Heart right ventricle (tissue), 16 donors: ENCODE measurements around the gene CNTN5. TPM values are rescaled to one million over a fixed set of nuclear protein-coding genes. Genes with fewer than 3 reads are reported as not detected.

Source experiments
- ATAC-seq, 8 donors: fragments of 200-7000 bp; cut with Tn5 transposase; one replicate each; pipeline ENCODE4 v1.9.1; 2020; ENCODE audit warnings: mild to moderate bottlenecking in 8 of 8, moderate library complexity in 8 of 8, moderate number of reproducible peaks in 1 of 8
- DNase-seq, 2 donors: peaks; one replicate each; pipeline ENCODE4 v3.0.0-alpha.2; 2020
- H3K27ac ChIP-seq, 10 donors: fragments of 200-600 bp; sonication (generic) in 2 of 10; one replicate each; pipeline versions ENCODE4 v1.5.0 to v1.8.0; 2020 to 2022; ENCODE audit warnings: mild to moderate bottlenecking in 3 of 10
- H3K27me3 ChIP-seq, 7 donors: fragments of 200-600 bp; one replicate each; pipeline ENCODE4 v1.8.0; 2021 to 2022; ENCODE audit warnings: mild to moderate bottlenecking in 2 of 7
- H3K36me3 ChIP-seq, 9 donors: fragments of 200-600 bp; sonication (generic) in 1 of 9; one replicate each; pipeline versions ENCODE4 v1.5.0 to v1.8.0; 2020 to 2022; ENCODE audit warnings: mild to moderate bottlenecking in 2 of 9
- H3K4me1 ChIP-seq, 9 donors: fragments of 200-600 bp; sonication (generic) in 1 of 9; one replicate each; pipeline versions ENCODE4 v1.5.0 to v1.8.0; 2020 to 2022; ENCODE audit warnings: mild to moderate bottlenecking in 4 of 9
- H3K4me3 ChIP-seq, 10 donors: fragments of 200-600 bp; sonication (generic) in 2 of 10; one replicate each; pipeline versions ENCODE4 v1.5.0 to v1.8.0; 2020 to 2022; ENCODE audit warnings: mild to moderate bottlenecking in 7 of 10, moderate library complexity in 2 of 10
- H3K9me3 ChIP-seq, 11 donors: fragments of 200-600 bp in 10 of 11; sonication (generic) in 2 of 11; one replicate each; pipeline versions ENCODE4 v1.5.0 to v1.8.0; 2013 to 2022; ENCODE audit warnings: mild to moderate bottlenecking in 2 of 11, control low read depth in 1 of 11, moderate library complexity in 1 of 11
- WGBS, 2 donors: extraction: QIAGEN DNeasy Blood & Tissue Kit; methylation state at CpG; one replicate each; pipeline ENCODE4 v1.1.7; 2013; ENCODE audit warnings: inconsistent platforms in 1 of 2; 5-methylcytosine and 5-hydroxymethylcytosine counted together
- intact Hi-C, 10 donors: fragments of 100-400 bp; cut with DNase I; formaldehyde crosslinking; loops; one replicate each; pipeline versions ENCODE4 v1.11.1 to v1.14.2; 2022
- polyA plus RNA-seq, 2 donors: library from polyadenylated mRNA; stranded (reverse); fragments of 200-250 nt; gene quantifications; one replicate each; pipeline ENCODE4 v1.2.3, GENCODE V29; 2013
- total RNA-seq, 10 donors: library from RNA; stranded (reverse); fragmentation: NEBNext Ultra II Directional in 3 of 10; extraction: Animal tissue kit (Norgen Biotek cat#: 25700) in 3 of 10; gene quantifications; one replicate each; pipeline versions ENCODE4 v1.2.1 to v1.2.4, GENCODE V29; 2021 to 2023
- TF ChIP-seq, protein P1 (sequence below), 9 donors: fragments of 200-600 bp; sonication (generic) in 2 of 9; IDR thresholded peaks; one replicate each; pipeline versions ENCODE4 v1.5.0 to v1.8.0; 2021 to 2022; ENCODE audit warnings: antibody characterized with exemption in 9 of 9, mild to moderate bottlenecking in 5 of 9, moderate library complexity in 1 of 9
- donor health status: Arrhythmogenic right ventricular cardiomyopathy.
- donor health status: ischemic (EF 13 %, LVEDD 7.1; RV severe dilation, severe dysfunction).
- donor health status: healthy with polysubstance abuse.
- donor health status: DM: no; HTN: yes; CAD: no.
- donor health status: DM: no; HTN: no; CAD: no.
- donor health status: ischemic (EF 25% LVEDD 6.9; RV normal size, moderate dysfunction).
- donor health status: ischemic (EF 25% LVEDD 5.7; RV mildly dilated, moderate dysfunction).
- donor health status: healthy.
- donor health status: DM: yes; HTN: yes; CAD: no.
- donor health status: Ischemic cardiomyopathy.
- donor health status: ischemic (EF 35%, LVEDD 5.7; RV mildly dilated, moderate dysfunction).
- donor health status: nonischemic (EF 11% LVEDD 7.7; RV severe dilation, severe dysfunction).
- donor health status: DM: yes; HTN: yes; CAD: no.
- donor health status: PGD.
- donor health status: ischemic (EF 29% LVEDD 5.4; RV normal size, mild dysfunction).
- donor health status: nonischemic (EF 23%, LVEDD 6.1; RV moderate dilation, normal function).

CNTN5 gene
- total and polyA plus RNA-seq, 12 donors, result 0.05 to 0.35 (median 0.17) TPM; not detected in 6

DNA sequence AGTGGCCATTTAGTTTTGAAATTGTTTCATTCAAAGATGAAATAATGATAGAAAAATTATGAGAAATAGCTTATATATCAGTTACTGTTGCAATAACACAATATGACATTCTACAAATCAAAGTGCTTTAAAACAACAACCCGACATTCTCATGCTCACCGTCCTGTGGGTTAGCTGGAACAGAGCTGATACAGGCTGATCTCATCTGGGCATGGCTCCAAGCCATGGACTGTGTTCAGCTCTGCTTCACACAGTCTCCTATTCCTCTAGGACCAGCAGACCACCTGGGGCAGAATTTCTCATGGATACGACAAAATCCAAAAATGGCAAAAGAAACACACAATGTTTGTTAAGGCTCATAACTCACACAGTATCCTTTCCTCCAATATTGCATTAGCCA is 178.6 kb downstream of the CNTN5 start:
- Histone ChIP-seq H3K9me3 (no peaks in the 10 kb centered on the region), H3K4me3 (no peak overlapping the region), H3K27ac (no peak overlapping the region), H3K4me1 (no peaks in the 10 kb centered on the region), H3K27me3 (no peaks in the 10 kb centered on the region), H3K36me3 (no peaks in the 10 kb centered on the region)
- no peak for DNase-seq
- WGBS, 2 donors, result 26 to 34% methylated on average over 3 of the region's 3 CpGs
- intact Hi-C loops, result no loop called here
- no peak for ATAC-seq
- TF ChIP-seq, protein P1, sequence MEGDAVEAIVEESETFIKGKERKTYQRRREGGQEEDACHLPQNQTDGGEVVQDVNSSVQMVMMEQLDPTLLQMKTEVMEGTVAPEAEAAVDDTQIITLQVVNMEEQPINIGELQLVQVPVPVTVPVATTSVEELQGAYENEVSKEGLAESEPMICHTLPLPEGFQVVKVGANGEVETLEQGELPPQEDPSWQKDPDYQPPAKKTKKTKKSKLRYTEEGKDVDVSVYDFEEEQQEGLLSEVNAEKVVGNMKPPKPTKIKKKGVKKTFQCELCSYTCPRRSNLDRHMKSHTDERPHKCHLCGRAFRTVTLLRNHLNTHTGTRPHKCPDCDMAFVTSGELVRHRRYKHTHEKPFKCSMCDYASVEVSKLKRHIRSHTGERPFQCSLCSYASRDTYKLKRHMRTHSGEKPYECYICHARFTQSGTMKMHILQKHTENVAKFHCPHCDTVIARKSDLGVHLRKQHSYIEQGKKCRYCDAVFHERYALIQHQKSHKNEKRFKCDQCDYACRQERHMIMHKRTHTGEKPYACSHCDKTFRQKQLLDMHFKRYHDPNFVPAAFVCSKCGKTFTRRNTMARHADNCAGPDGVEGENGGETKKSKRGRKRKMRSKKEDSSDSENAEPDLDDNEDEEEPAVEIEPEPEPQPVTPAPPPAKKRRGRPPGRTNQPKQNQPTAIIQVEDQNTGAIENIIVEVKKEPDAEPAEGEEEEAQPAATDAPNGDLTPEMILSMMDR (IDR thresholded peaks at IDR 0.05), result no peak

DNA sequence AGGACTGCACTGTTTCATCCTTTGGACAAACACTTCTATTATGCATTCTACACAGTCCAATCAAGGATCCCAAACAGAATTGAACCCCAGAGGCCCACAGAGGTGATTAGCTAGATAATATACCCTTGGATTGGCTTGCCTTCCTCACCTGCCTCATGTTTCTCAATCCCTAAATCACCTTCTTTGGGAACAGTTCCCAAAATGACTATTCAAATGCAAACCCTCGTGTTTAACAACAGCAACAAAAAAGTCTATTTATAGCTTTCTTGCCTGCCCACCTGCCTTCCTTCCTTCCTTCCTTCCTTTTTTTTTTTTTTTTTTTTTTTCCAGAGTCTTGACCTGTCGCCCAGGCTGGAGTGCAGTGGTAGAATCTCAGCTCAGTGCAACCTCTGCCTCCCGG is 180.0 kb downstream of the CNTN5 start:
- Histone ChIP-seq H3K4me3 (no peak overlapping the region), H3K36me3 (no peaks in the 10 kb centered on the region), H3K9me3 (no peaks in the 10 kb centered on the region), H3K27ac (no peak overlapping the region), H3K4me1 (no peaks in the 10 kb centered on the region), H3K27me3 (no peaks in the 10 kb centered on the region)
- no peak for DNase-seq
- WGBS, 2 donors, result 73 to 77% methylated on average over 3 of the region's 3 CpGs
- TF ChIP-seq, protein P1 (IDR thresholded peaks at IDR 0.05), result no peak
- intact Hi-C loops, result no loop called here
- no peak for ATAC-seq

DNA sequence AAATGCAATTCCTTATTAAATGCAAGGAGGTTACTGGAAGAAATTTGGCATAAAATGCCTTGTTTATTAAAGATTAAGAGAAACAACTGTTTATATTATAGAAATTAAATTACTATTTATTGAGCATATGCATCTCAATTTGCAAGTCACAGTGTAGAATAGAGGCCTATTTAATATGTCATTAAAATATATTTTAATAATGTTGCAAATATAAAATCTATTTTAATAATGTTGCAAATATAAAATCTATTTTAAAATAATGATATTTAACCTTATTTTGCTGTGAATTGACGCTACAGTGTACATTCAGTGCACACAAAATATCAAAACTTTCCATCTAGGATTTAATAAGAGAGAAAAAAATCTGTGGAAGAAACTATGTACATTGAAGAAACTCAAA is 188.1 kb downstream of the CNTN5 start:
- intact Hi-C loops, result no loop called here
- WGBS, 2 donors, result 77 to 80% methylated on average over 1 of the region's 1 CpG
- H3K4me1 ChIP-seq, result no peaks in the 10 kb centered on the region

DNA sequence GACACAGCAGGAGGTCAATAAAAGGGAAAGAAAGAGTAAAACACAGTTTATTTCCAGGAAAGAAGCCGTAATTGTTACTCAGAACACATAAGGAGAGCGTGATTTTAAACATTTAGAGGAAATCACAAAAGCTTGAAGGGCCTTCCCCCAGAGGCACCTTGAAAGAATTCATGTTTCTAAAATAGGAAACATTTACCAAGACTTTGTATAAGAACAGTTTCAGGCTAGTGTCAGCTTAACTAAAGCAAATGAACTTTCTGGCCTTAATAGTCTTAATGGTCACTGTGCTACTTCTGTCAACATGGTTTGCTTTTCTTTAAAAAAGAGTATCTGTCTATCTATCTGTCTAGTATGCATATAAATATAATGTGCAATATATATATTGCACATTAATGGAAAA is 208.8 kb downstream of the CNTN5 start:
- 79 to 80% methylated on average over 2 of the region's 2 CpGs for WGBS, 2 donors
- TF ChIP-seq, protein P1 (IDR thresholded peaks at IDR 0.05), result no peak

More for the DNA sequence above, 188.1 kb downstream of the CNTN5 start:
- H3K27me3 ChIP-seq, result no peaks in the 10 kb centered on the region
- TF ChIP-seq, protein P1 (IDR thresholded peaks at IDR 0.05), result no peak
- no peaks in the 10 kb centered on the region for H3K36me3 ChIP-seq
- no peaks in the 10 kb centered on the region for H3K9me3 ChIP-seq
- ATAC-seq (no peak), DNase-seq (no peak)
- H3K4me3 ChIP-seq, result no peak overlapping the region
- H3K27ac ChIP-seq, result no peak overlapping the region

More for the DNA sequence above, 208.8 kb downstream of the CNTN5 start:
- no peak for DNase-seq
- Histone ChIP-seq H3K4me1 (no peaks in the 10 kb centered on the region), H3K27me3 (no peaks in the 10 kb centered on the region), H3K27ac (no peak overlapping the region), H3K9me3 (peaks cover 0 to 21% (median 0%) of the 10 kb centered on the region in 11 donors), H3K4me3 (no peak overlapping the region), H3K36me3 (no peaks in the 10 kb centered on the region)
- intact Hi-C loops, result no loop called here
- ATAC-seq, result no peak
